GM12878 (cell line): ENCODE results near the gene GAPDHS. TPM values are rescaled to one million over a fixed set of nuclear protein-coding genes. Genes with fewer than 3 reads are reported as not detected.
A peak's percentile ranks its signal among the peaks of the same experiment; 100 is the strongest.

ENCODE experiments used
- ATAC-seq: fragments of 200-7000 bp; cut with Tn5 transposase; 3 replicates; pipeline ENCODE4 v1.9.1; 2020; ENCODE audit warnings: mild to moderate bottlenecking, moderate library complexity
- BruUV-seq: library from RNA; stranded (reverse); fragments of 400-500 nt; replicated peaks from 2 replicates; lab custom pipeline; 2021; lab: Mats Ljungman, UMichigan
- CTCF ChIA-PET: fragments of 300-600 bp; sonication (Branson Sonifier 250); formaldehyde crosslinking; extraction: SDS; loops from one replicate; lab custom pipeline; 2021; ENCODE audit warnings: inconsistent platforms; lab: Yijun Ruan, JAX
- POLR2A ChIA-PET: fragments of 350-600 bp; formaldehyde crosslinking; extraction: SDS; loops from one replicate; lab custom pipeline; 2021; ENCODE audit warnings: inconsistent platforms; lab: Charles Lee
- RAD21 ChIA-PET: fragments of 300-600 bp; sonication (Branson Sonifier 250); formaldehyde crosslinking; loops from one replicate; lab custom pipeline; 2023; ENCODE audit warnings: antibody characterized with exemption; ENCODE audit not compliant: unreplicated experiment; lab: Charles Lee
- SMC1A ChIA-PET: fragments of 300-600 bp; sonication (Branson Sonifier 250); formaldehyde crosslinking; loops from one replicate; lab custom pipeline; 2023; ENCODE audit not compliant: unreplicated experiment, uncharacterized antibody; lab: Charles Lee
- DNase-seq: peaks from one replicate; pipeline ENCODE4 v3.0.0-alpha.2; 2011; ENCODE audit warnings: low read depth, low spot score
- FAIRE-seq: peaks from 3 replicates; lab custom pipeline; 2011; peaks lifted over from hg19 to GRCh38; lab: Jason Lieb, UNC
- H2AFZ ChIP-seq: 2 replicates; pipeline ENCODE4 v1.6.0; 2011; ENCODE audit warnings: low read depth, low read length, control low read depth; ENCODE audit not compliant: control insufficient read depth
- H3K27ac ChIP-seq: 2 replicates; pipeline ENCODE4 v1.5.1; 2011; ENCODE audit warnings: control low read depth; ENCODE audit not compliant: control insufficient read depth, insufficient read depth
- H3K27me3 ChIP-seq, 2 experiments: replicated peaks in 1 of 2; 2 replicates each; pipeline versions ENCODE4 v1.6.0 to v1.6.1; 2011; ENCODE audit warnings: low read length in 1 of 2; ENCODE audit not compliant: control insufficient read depth in 2 of 2, insufficient read depth in 2 of 2
- H3K36me3 ChIP-seq, 2 experiments: 2 replicates each; pipeline ENCODE4 v1.5.1; 2011; ENCODE audit warnings: low read length in 1 of 2; ENCODE audit not compliant: control insufficient read depth in 2 of 2, insufficient read depth in 2 of 2
- H3K4me1 ChIP-seq: 2 replicates; pipeline ENCODE4 v1.6.1; 2011; ENCODE audit warnings: mild to moderate bottlenecking, low read length, moderate library complexity, mixed read lengths; ENCODE audit not compliant: control insufficient read depth, insufficient read depth
- H3K4me2 ChIP-seq: 2 replicates; pipeline ENCODE4 v1.6.0; 2011; ENCODE audit warnings: control low read depth; ENCODE audit not compliant: control insufficient read depth, insufficient read depth
- H3K4me3 ChIP-seq: fragments of 200-600 bp; sonication (generic); 2 replicates; pipeline ENCODE4 v1.5.1; 2016
- H3K79me2 ChIP-seq: 2 replicates; pipeline ENCODE4 v1.6.0; 2011; ENCODE audit warnings: low read length; ENCODE audit not compliant: control insufficient read depth, insufficient read depth
- H3K9ac ChIP-seq: 2 replicates; pipeline ENCODE4 v1.8.0; 2011; ENCODE audit warnings: low read length, control low read depth, mixed read lengths; ENCODE audit not compliant: control insufficient read depth, insufficient read depth
- H3K9me3 ChIP-seq: replicated peaks from 3 replicates; pipeline ENCODE4 v1.5.1; 2011; ENCODE audit warnings: mild to moderate bottlenecking, low read length; ENCODE audit not compliant: control insufficient read depth, insufficient read depth
- H4K20me1 ChIP-seq: 2 replicates; pipeline ENCODE4 v1.6.0; 2011; ENCODE audit not compliant: control insufficient read depth, insufficient read depth
- BRCA1 ChIP-seq: IDR thresholded peaks from 2 replicates; pipeline ENCODE4 v1.6.1; 2011; ENCODE audit warnings: low read depth, low read length, improper control_type of control experiment
- E2F4 ChIP-seq: IDR thresholded peaks from 2 replicates; pipeline ENCODE4 v1.6.1; 2012; ENCODE audit warnings: low read depth, low read length, improper control_type of control experiment
- NR2C1 ChIP-seq: fragments of 450-650 bp; IDR thresholded peaks from 2 replicates; pipeline ENCODE4 v1.6.1; 2017; ENCODE audit warnings: antibody characterized with exemption, mild to moderate bottlenecking, moderate library complexity
- NRF1 ChIP-seq: conservative IDR thresholded peaks from 2 replicates; pipeline ENCODE4 v1.6.1; 2011; ENCODE audit warnings: mild to moderate bottlenecking, low read depth, low read length, improper control_type of control experiment
- whole genome bisulfite sequencing: methylation state at CpG from one replicate; pipeline ENCODE4 v1.1.6; 2016; ENCODE audit warnings: low lambda C conversion rate; ENCODE audit not compliant: insufficient replicate concordance, insufficient coverage; ENCODE audit errors: missing lambda C conversion rate; 5-methylcytosine and 5-hydroxymethylcytosine counted together
- in situ Hi-C: fragments of 300-500 bp; cut with MboI; formaldehyde crosslinking; loops from 9 replicates; pipeline ENCODE4 v1.14.3; 2018; ENCODE audit warnings: mixed read lengths
- intact Hi-C: fragments of 100-400 bp; cut with micrococcal nuclease; formaldehyde crosslinking; loops from one replicate; pipeline ENCODE4 v1.14.2; 2022; ENCODE audit not compliant: unreplicated experiment
- polyA plus RNA-seq, 11 experiments: library from polyadenylated mRNA; depleted of rRNA in 4 of 11; unstranded in 6 of 11; stranded (reverse) in 5 of 11; fragments of >200 nt; fragmentation: Nextera tagmentation in 4 of 11; fragmentation: Illumina TruSeq in 1 of 11; extraction: Ambion mirVana in 4 of 11; extraction: Trizol in 1 of 11; gene quantifications; 1 replicate in 1 of 11; 2 replicates in 10 of 11; pipeline versions ENCODE4 v1.2.1 to v1.2.3, GENCODE V29; 2011 to 2016; ENCODE audit warnings: inconsistent platforms in 2 of 11, missing spikeins in 2 of 11, low read depth in 1 of 11
- total RNA-seq, 4 experiments: library from RNA; depleted of rRNA in 3 of 4; stranded (reverse); fragments of >200 nt in 3 of 4; fragmentation: Illumina TruSeq in 1 of 4; extraction: Trizol in 1 of 4; gene quantifications; 2 replicates each; pipeline versions ENCODE4 v1.2.1 to v1.2.3, GENCODE V29; 2013 to 2021
- TF ChIP-seq, protein P1 (sequence below), 3 experiments: IDR thresholded peaks in 2 of 3; conservative IDR thresholded peaks in 1 of 3; 2 replicates each; pipeline ENCODE4 v1.5.1; 2011; ENCODE audit warnings: low read depth in 3 of 3, low read length in 3 of 3, mild to moderate bottlenecking in 3 of 3, control low read depth in 2 of 3, moderate library complexity in 2 of 3, inconsistent platforms in 1 of 3, mixed read lengths in 1 of 3; ENCODE audit not compliant: control insufficient read depth in 2 of 3, insufficient read depth in 1 of 3; ENCODE audit errors: extremely low read depth in 1 of 3

Gene GAPDHS
- total and polyA plus RNA-seq, 10 of the 15 experiments (the other 5 are each of a cell fraction or from before 2014, with no cell fraction given), result 0.08 TPM; not detected in 9

- TF ChIP-seq, protein P1, sequence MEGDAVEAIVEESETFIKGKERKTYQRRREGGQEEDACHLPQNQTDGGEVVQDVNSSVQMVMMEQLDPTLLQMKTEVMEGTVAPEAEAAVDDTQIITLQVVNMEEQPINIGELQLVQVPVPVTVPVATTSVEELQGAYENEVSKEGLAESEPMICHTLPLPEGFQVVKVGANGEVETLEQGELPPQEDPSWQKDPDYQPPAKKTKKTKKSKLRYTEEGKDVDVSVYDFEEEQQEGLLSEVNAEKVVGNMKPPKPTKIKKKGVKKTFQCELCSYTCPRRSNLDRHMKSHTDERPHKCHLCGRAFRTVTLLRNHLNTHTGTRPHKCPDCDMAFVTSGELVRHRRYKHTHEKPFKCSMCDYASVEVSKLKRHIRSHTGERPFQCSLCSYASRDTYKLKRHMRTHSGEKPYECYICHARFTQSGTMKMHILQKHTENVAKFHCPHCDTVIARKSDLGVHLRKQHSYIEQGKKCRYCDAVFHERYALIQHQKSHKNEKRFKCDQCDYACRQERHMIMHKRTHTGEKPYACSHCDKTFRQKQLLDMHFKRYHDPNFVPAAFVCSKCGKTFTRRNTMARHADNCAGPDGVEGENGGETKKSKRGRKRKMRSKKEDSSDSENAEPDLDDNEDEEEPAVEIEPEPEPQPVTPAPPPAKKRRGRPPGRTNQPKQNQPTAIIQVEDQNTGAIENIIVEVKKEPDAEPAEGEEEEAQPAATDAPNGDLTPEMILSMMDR (IDR thresholded peaks at IDR 0.05 in 2 of 3, conservative IDR thresholded peaks at IDR 0.05 in 1 of 3; ENCODE audit: control insufficient read depth in 2 of 3, extremely low read depth in 1 of 3, insufficient read depth in 1 of 3, low read depth in 3 of 3, low read length in 3 of 3), result peak; percentile 21 to 40 (median 21); a peak in 3 of 6 replicates
Observed at GRCh38 chr19:35555301-35556005, 22.2 kb downstream of the GAPDHS start (continued).

DNA sequence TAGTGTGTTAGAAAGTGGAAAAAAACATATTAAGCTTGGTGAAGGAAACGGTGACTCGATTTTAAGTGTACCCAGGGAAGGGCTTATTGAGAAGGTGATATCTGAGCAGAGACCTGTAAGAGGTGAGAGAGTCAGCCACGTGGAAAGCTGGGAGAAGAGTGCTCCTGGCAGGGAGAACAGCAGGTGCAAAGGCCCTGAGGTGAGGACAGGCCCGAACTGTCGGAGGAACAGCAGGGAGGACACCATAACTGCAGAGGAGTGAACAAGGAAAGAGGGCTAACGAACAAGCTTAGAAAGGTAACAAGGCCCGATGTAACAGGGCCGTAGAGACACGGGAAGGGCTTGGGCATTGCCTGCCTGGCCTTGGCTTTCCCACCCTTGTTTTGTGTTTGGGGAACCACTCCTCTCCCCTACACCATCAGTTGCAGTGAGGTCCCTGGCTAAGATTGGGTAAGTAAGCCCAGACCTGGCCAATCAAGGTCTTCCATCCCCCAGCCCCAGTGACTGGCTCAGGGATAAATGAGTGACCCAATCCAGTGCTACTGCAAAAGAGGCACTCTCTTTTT is 22.9 kb downstream of the GAPDHS start:
- ATAC-seq, result no peak
- Histone ChIP-seq H3K27me3 (no peaks in the 10 kb centered on the region; a peak in 2 of 4 replicates), H3K4me3 (no peak overlapping the region), H3K4me2 (no peak overlapping the region), H3K27ac (no peak overlapping the region), H2AFZ (no peak overlapping the region), H4K20me1 (no peaks in the 10 kb centered on the region), H3K9me3 (no peaks in the 10 kb centered on the region; the same call in 2 of the 3 replicates), H3K79me2 (no peaks in the 10 kb centered on the region), H3K9ac (no peak overlapping the region), H3K4me1 (peaks cover 25% of the 10 kb centered on the region), H3K36me3 (no peaks in the 10 kb centered on the region; a peak in 1 of 4 replicates)
- ChIA-PET RAD21 (no interaction called here), POLR2A (no interaction called here), SMC1A (interaction anchor here (0.7 to 1.4 kb wide), 4 partner anchors 11 to 217 kb away, joined by 3 to 4 read pairs (median 3); no protein-coding TSS in a partner anchor), CTCF (interaction anchor here (1.2 to 1.8 kb wide), 5 partner anchors 32 to 137 kb away, joined by 3 to 5 read pairs (median 4); partner anchors contain the start of gene ETV2)
- WGBS, result 58% methylated on average over 9 of the region's 9 CpGs
- no TSS peak for BruUV-seq
- no peak for DNase-seq
- in situ Hi-C loops (no loop called here), intact Hi-C loops (no loop called here)
- FAIRE-seq, result no peak
- TF ChIP-seq E2F4, result no peak
- no peak for TF ChIP-seq NR2C1
- no peak for TF ChIP-seq NRF1
- TF ChIP-seq BRCA1, result no peak
